Measurements from ENCODE around the gene NSG1.

DNA sequence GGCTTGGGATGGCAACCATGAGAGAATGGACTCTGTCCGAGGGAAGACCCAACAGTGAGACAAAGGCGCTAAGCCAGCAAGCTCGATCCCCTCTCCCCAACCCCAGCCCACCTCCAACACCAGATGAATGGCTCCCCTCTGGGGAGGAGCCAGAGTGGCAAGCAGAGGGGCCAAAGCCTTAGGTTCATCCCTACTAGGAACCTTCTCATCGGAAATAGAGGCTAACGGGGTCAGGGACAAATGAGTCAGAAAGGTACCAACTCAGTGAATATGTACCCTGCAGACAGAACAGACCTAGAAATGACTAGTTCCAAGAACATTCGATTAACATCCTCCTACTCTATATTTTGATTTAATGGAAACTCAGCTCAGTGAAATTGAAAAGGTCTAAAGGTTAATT, 73.9 kb downstream of the NSG1 start:
- TF ChIP-seq TEAD3 (CRISPR knock-in tag; optimal IDR thresholded peaks at IDR 0.05; ENCODE audit: borderline replicate concordance), result no peak
- no peak for TF ChIP-seq MEF2D (CRISPR knock-in tag; IDR thresholded peaks at IDR 0.05)
- TF ChIP-seq, protein P1, sequence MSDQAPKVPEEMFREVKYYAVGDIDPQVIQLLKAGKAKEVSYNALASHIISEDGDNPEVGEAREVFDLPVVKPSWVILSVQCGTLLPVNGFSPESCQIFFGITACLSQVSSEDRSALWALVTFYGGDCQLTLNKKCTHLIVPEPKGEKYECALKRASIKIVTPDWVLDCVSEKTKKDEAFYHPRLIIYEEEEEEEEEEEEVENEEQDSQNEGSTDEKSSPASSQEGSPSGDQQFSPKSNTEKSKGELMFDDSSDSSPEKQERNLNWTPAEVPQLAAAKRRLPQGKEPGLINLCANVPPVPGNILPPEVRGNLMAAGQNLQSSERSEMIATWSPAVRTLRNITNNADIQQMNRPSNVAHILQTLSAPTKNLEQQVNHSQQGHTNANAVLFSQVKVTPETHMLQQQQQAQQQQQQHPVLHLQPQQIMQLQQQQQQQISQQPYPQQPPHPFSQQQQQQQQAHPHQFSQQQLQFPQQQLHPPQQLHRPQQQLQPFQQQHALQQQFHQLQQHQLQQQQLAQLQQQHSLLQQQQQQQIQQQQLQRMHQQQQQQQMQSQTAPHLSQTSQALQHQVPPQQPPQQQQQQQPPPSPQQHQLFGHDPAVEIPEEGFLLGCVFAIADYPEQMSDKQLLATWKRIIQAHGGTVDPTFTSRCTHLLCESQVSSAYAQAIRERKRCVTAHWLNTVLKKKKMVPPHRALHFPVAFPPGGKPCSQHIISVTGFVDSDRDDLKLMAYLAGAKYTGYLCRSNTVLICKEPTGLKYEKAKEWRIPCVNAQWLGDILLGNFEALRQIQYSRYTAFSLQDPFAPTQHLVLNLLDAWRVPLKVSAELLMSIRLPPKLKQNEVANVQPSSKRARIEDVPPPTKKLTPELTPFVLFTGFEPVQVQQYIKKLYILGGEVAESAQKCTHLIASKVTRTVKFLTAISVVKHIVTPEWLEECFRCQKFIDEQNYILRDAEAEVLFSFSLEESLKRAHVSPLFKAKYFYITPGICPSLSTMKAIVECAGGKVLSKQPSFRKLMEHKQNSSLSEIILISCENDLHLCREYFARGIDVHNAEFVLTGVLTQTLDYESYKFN (CRISPR knock-in tag; conservative IDR thresholded peaks at IDR 0.05), result no peak
- TF ChIP-seq, protein P2, sequence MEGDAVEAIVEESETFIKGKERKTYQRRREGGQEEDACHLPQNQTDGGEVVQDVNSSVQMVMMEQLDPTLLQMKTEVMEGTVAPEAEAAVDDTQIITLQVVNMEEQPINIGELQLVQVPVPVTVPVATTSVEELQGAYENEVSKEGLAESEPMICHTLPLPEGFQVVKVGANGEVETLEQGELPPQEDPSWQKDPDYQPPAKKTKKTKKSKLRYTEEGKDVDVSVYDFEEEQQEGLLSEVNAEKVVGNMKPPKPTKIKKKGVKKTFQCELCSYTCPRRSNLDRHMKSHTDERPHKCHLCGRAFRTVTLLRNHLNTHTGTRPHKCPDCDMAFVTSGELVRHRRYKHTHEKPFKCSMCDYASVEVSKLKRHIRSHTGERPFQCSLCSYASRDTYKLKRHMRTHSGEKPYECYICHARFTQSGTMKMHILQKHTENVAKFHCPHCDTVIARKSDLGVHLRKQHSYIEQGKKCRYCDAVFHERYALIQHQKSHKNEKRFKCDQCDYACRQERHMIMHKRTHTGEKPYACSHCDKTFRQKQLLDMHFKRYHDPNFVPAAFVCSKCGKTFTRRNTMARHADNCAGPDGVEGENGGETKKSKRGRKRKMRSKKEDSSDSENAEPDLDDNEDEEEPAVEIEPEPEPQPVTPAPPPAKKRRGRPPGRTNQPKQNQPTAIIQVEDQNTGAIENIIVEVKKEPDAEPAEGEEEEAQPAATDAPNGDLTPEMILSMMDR (CRISPR knock-in tag; IDR thresholded peaks at IDR 0.05), result no peak
- TF ChIP-seq, protein P3, sequence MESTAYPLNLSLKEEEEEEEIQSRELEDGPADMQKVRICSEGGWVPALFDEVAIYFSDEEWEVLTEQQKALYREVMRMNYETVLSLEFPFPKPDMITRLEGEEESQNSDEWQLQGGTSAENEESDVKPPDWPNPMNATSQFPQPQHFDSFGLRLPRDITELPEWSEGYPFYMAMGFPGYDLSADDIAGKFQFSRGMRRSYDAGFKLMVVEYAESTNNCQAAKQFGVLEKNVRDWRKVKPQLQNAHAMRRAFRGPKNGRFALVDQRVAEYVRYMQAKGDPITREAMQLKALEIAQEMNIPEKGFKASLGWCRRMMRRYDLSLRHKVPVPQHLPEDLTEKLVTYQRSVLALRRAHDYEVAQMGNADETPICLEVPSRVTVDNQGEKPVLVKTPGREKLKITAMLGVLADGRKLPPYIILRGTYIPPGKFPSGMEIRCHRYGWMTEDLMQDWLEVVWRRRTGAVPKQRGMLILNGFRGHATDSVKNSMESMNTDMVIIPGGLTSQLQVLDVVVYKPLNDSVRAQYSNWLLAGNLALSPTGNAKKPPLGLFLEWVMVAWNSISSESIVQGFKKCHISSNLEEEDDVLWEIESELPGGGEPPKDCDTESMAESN (CRISPR knock-in tag; conservative IDR thresholded peaks at IDR 0.05), result no peak
- TF ChIP-seq POLR2G (IDR thresholded peaks at IDR 0.05; ENCODE audit: low read depth, low read length), result no peak
- TF ChIP-seq FOXA1 (IDR thresholded peaks at IDR 0.05), result no peak
- no peak for TF ChIP-seq FOXA1 (CRISPR knock-in tag; IDR thresholded peaks at IDR 0.05)
- no peak for TF ChIP-seq REST (IDR thresholded peaks at IDR 0.05; ENCODE audit: borderline replicate concordance in 1 of 2, low read depth in 1 of 2, low read length in 2 of 2)
- no peak for TF ChIP-seq ZNF569 (CRISPR knock-in tag; IDR thresholded peaks at IDR 0.05; ENCODE audit: borderline replicate concordance)
- no peak for TF ChIP-seq RAD21 (CRISPR knock-in tag; IDR thresholded peaks at IDR 0.05)
- no peak for TF ChIP-seq HES4 (CRISPR knock-in tag; IDR thresholded peaks at IDR 0.05; ENCODE audit: borderline replicate concordance)
- TF ChIP-seq TMF1 (CRISPR knock-in tag; IDR thresholded peaks at IDR 0.05; ENCODE audit: low read depth), result no peak
- no peak for TF ChIP-seq TBL1XR1 (IDR thresholded peaks at IDR 0.05; ENCODE audit: borderline replicate concordance, low read length, partially characterized antibody)
- no peak for TF ChIP-seq POLR2A (IDR thresholded peaks at IDR 0.05; ENCODE audit: insufficient read depth in 1 of 2, low read depth in 2 of 2, low read length in 2 of 2)

Data from HepG2 (cell line).